Endometrial microvascular endothelial cells (primary cell): Measurements from ENCODE around the gene ZBTB17. TPM values are rescaled to one million over a fixed set of nuclear protein-coding genes. Genes with fewer than 3 reads are reported as not detected.

Experiments used
- in situ Hi-C: cut with HindIII; loops from 2 replicates; pipeline ENCODE4 v1.10.0; 2017; ENCODE audit warnings: low sequenced_read_pairs, low pct_unique_long_range_greater_than_20kb; ENCODE audit errors: inconsistent ontology term
- total RNA-seq: library from RNA; depleted of rRNA; stranded (reverse); fragments of >200 nt; gene quantifications from one replicate; pipeline ENCODE4 v1.2.3, GENCODE V29; 2015; ENCODE audit errors: inconsistent ontology term

Gene ZBTB17
- total RNA-seq, 1 donor from 2014 or later, result 26.5 TPM

- in situ Hi-C loops, result no loop called here
These were observed 9.6 kb downstream of the ZBTB17 start for GRCh38 chr1:15966081-15966955.

- in situ Hi-C loops, result no loop called here
These were observed 10.6 kb downstream of the ZBTB17 start for GRCh38 chr1:15965228-15965767.

- in situ Hi-C loops, result no loop called here
These were observed 11.8 kb downstream of the ZBTB17 start for GRCh38 chr1:15963968-15964648.

GRCh38 chr1:15963363-15963967, 12.4 kb downstream of the ZBTB17 start:
- in situ Hi-C loops, result no loop called here

GRCh38 chr1:15962671-15963362, 13.1 kb downstream of the ZBTB17 start:
- in situ Hi-C loops, result no loop called here

- in situ Hi-C loops, result no loop called here
These were observed 13.7 kb downstream of the ZBTB17 start for GRCh38 chr1:15962176-15962575.

GRCh38 chr1:15961492-15961891, 14.4 kb downstream of the ZBTB17 start:
- in situ Hi-C loops, result no loop called here

GRCh38 chr1:15960808-15961207, 15.1 kb downstream of the ZBTB17 start:
- in situ Hi-C loops, result no loop called here

- in situ Hi-C loops, result no loop called here
These were observed 16.0 kb downstream of the ZBTB17 start for GRCh38 chr1:15959827-15960446.

- in situ Hi-C loops, result no loop called here
These were observed 16.5 kb downstream of the ZBTB17 start for GRCh38 chr1:15959424-15959823.

- in situ Hi-C loops, result no loop called here
These were observed 17.1 kb downstream of the ZBTB17 start for GRCh38 chr1:15958793-15959192.

- in situ Hi-C loops, result no loop called here
These were observed 17.8 kb downstream of the ZBTB17 start for GRCh38 chr1:15958111-15958510.

GRCh38 chr1:15957221-15958095, 18.4 kb downstream of the ZBTB17 start:
- in situ Hi-C loops, result no loop called here

GRCh38 chr1:15956150-15956549, 19.8 kb downstream of the ZBTB17 start:
- in situ Hi-C loops, result no loop called here

- in situ Hi-C loops, result no loop called here
These were observed 20.3 kb downstream of the ZBTB17 start for GRCh38 chr1:15955552-15955951.

GRCh38 chr1:15954316-15954715, 21.6 kb downstream of the ZBTB17 start:
- in situ Hi-C loops, result no loop called here

GRCh38 chr1:15953791-15954241, 22.1 kb downstream of the ZBTB17 start:
- in situ Hi-C loops, result no loop called here
